Sigmoid colon (tissue), 4 donors: ENCODE measurements around the gene ETF1.

Experiments used
- CTCF ChIP-seq, 4 experiments: fragments of 450-650 bp in 3 of 4; fragments of 200-600 bp in 1 of 4; IDR thresholded peaks; one replicate each; pipeline ENCODE4 v1.5.1; 2016 to 2019; ENCODE audit warnings: antibody characterized with exemption in 4 of 4, mild to moderate bottlenecking in 3 of 4, moderate library complexity in 2 of 4
- EP300 ChIP-seq, 4 donors: sonication (generic); formaldehyde crosslinking; IDR thresholded peaks; one replicate each; pipeline ENCODE4 v1.6.1; 2017; ENCODE audit warnings: antibody characterized with exemption in 4 of 4
- POLR2A ChIP-seq, 2 donors: fragments of 450-650 bp; IDR thresholded peaks; one replicate each; pipeline ENCODE4 v1.6.1; 2016; ENCODE audit warnings: antibody characterized with exemption in 2 of 2, mild to moderate bottlenecking in 2 of 2, moderate library complexity in 2 of 2
- POLR2AphosphoS5 ChIP-seq, 4 donors: sonication (generic); formaldehyde crosslinking; IDR thresholded peaks; one replicate each; pipeline ENCODE4 v1.6.1; 2017; ENCODE audit warnings: antibody characterized with exemption in 4 of 4

GRCh38 chr5:138542956-138543729 lies at the start of gene ETF1:
- peak; percentile 99 to 100 for TF ChIP-seq POLR2A (IDR thresholded peaks at IDR 0.05)
- TF ChIP-seq CTCF (IDR thresholded peaks at IDR 0.05), result no peak
- peak; percentile 100 for TF ChIP-seq POLR2AphosphoS5 (IDR thresholded peaks at IDR 0.05)
- TF ChIP-seq EP300 (IDR thresholded peaks at IDR 0.05), result peak in 2 of 4 donors; percentile 49 to 83
